ENCODE measurements around the gene COX10. TPM values are rescaled to one million over a fixed set of nuclear protein-coding genes. Genes with fewer than 3 reads are reported as not detected.

The COX10 gene
- polyA plus RNA-seq, 1 donor (not counting 4 experiments of a cell fraction or from before 2014, with no cell fraction given), result 14.3 TPM

DNA sequence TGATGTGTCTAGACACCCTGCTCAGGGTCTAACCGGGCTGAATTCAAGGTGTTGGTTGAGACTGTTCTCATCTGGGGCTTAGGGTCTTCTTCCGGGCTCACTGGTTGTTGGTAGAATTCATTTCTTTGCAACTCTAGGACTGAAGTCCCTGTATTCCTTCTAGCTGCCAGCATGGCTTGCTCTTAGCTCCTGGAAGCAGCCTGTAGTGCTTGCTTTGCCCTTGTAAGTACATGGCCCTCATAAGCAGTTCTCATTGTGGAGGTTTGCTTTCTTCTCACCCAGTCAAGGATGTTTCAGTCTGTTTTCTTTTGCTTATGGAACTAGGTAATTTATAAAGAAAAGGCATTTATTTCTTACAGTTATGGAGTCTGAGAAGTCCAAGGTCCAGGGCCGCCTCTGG lies 26.3 kb downstream of the COX10 start:
- H3K36me3 ChIP-seq (ENCODE audit: control insufficient read depth in 2 of 2, extremely low read depth in 1 of 2, insufficient read depth in 2 of 2, low read length in 2 of 2), result no peaks in the 10 kb centered on the region
- no peak overlapping the region for H3K9ac ChIP-seq (ENCODE audit: control insufficient read depth, extremely low read depth, insufficient read depth, low read length)
- no peaks in the 10 kb centered on the region for H3K4me1 ChIP-seq (ENCODE audit: control insufficient read depth, extremely low read depth, insufficient read depth, low read length)
- H3K9me3 ChIP-seq (ENCODE audit: control insufficient read depth, low read depth, low read length), result no peaks in the 10 kb centered on the region
- H3K27ac ChIP-seq (ENCODE audit: control insufficient read depth, insufficient read depth, low read length), result no peak overlapping the region
- H3K4me2 ChIP-seq (ENCODE audit: control insufficient read depth, extremely low read depth, insufficient read depth, low read depth, low read length), result no peak overlapping the region
- H2AFZ ChIP-seq (ENCODE audit: control insufficient read depth, low read length), result no peak overlapping the region
- DNase-seq (ENCODE audit: low read depth, low spot score) (no peak), FAIRE-seq (no peak)
- H4K20me1 ChIP-seq (ENCODE audit: control insufficient read depth, extremely low read depth, insufficient read depth, low read length), result no peaks in the 10 kb centered on the region
- TF ChIP-seq, protein P1, sequence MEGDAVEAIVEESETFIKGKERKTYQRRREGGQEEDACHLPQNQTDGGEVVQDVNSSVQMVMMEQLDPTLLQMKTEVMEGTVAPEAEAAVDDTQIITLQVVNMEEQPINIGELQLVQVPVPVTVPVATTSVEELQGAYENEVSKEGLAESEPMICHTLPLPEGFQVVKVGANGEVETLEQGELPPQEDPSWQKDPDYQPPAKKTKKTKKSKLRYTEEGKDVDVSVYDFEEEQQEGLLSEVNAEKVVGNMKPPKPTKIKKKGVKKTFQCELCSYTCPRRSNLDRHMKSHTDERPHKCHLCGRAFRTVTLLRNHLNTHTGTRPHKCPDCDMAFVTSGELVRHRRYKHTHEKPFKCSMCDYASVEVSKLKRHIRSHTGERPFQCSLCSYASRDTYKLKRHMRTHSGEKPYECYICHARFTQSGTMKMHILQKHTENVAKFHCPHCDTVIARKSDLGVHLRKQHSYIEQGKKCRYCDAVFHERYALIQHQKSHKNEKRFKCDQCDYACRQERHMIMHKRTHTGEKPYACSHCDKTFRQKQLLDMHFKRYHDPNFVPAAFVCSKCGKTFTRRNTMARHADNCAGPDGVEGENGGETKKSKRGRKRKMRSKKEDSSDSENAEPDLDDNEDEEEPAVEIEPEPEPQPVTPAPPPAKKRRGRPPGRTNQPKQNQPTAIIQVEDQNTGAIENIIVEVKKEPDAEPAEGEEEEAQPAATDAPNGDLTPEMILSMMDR (optimal IDR thresholded peaks at IDR 0.05 in 1 of 3, IDR thresholded peaks at IDR 0.05 in 1 of 3, conservative IDR thresholded peaks at IDR 0.05 in 1 of 3; ENCODE audit: extremely low read depth in 1 of 3, insufficient read depth in 2 of 3, low read length in 3 of 3), result no peak
- no peak for TF ChIP-seq EZH2 (IDR thresholded peaks at IDR 0.05; ENCODE audit: low read length)
- H3K79me2 ChIP-seq (ENCODE audit: control insufficient read depth, insufficient read depth, low read length), result peaks cover 10% of the 10 kb centered on the region
- H3K27me3 ChIP-seq (ENCODE audit: control insufficient read depth, extremely low read depth, insufficient read depth, low read length), result no peaks in the 10 kb centered on the region
- no peaks in the 10 kb centered on the region for H3K9me1 ChIP-seq (ENCODE audit: control insufficient read depth, extremely low read depth, insufficient read depth, low read length)
- dilution Hi-C loops (cut with MboI; ENCODE audit: extremely low pct_ligation_motif_present, low sequenced_read_pairs), result no loop called here
- no peak overlapping the region for H3K4me3 ChIP-seq (ENCODE audit: control insufficient read depth in 2 of 3, extremely low read depth in 1 of 3, insufficient read depth in 2 of 3, low read depth in 1 of 3, low read length in 3 of 3)

DNA sequence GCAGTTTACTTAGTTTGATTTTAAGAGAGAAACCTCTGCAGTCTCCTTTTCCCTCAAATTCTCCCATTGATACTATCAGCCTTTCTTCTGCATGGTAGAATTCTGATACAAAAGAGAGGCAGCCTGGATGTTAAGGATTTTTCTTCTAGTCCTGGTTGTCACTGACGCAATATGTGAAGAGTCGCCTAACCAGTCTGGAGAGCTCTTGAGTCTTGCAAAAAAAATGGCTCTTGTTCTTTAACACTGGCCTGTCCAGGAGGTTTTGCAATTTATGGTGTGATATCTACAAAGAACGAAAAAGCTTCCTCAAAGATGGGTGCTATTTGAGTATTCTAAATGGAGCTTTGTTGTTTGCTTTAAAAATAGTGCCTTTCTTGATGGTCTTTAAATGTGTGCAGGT lies 28.9 kb downstream of the COX10 start:
- TF ChIP-seq, protein P1 (optimal IDR thresholded peaks at IDR 0.05 in 1 of 3, IDR thresholded peaks at IDR 0.05 in 1 of 3, conservative IDR thresholded peaks at IDR 0.05 in 1 of 3; ENCODE audit: extremely low read depth in 1 of 3, insufficient read depth in 2 of 3, low read length in 3 of 3), result no peak
- no peak for TF ChIP-seq EZH2 (IDR thresholded peaks at IDR 0.05; ENCODE audit: low read length)
- Histone ChIP-seq H2AFZ (ENCODE audit: control insufficient read depth, low read length) (no peak overlapping the region), H3K9ac (ENCODE audit: control insufficient read depth, extremely low read depth, insufficient read depth, low read length) (no peak overlapping the region), H3K79me2 (ENCODE audit: control insufficient read depth, insufficient read depth, low read length) (peaks cover 10% of the 10 kb centered on the region), H3K4me2 (ENCODE audit: control insufficient read depth, extremely low read depth, insufficient read depth, low read depth, low read length) (peak overlapping the region; percentile 6), H3K36me3 (ENCODE audit: control insufficient read depth in 2 of 2, extremely low read depth in 1 of 2, insufficient read depth in 2 of 2, low read length in 2 of 2) (no peaks in the 10 kb centered on the region), H4K20me1 (ENCODE audit: control insufficient read depth, extremely low read depth, insufficient read depth, low read length) (no peaks in the 10 kb centered on the region), H3K4me3 (ENCODE audit: control insufficient read depth in 2 of 3, extremely low read depth in 1 of 3, insufficient read depth in 2 of 3, low read depth in 1 of 3, low read length in 3 of 3) (no peak overlapping the region), H3K27me3 (ENCODE audit: control insufficient read depth, extremely low read depth, insufficient read depth, low read length) (no peaks in the 10 kb centered on the region), H3K9me3 (ENCODE audit: control insufficient read depth, low read depth, low read length) (no peaks in the 10 kb centered on the region), H3K27ac (ENCODE audit: control insufficient read depth, insufficient read depth, low read length) (no peak overlapping the region), H3K9me1 (ENCODE audit: control insufficient read depth, extremely low read depth, insufficient read depth, low read length) (no peaks in the 10 kb centered on the region), H3K4me1 (ENCODE audit: control insufficient read depth, extremely low read depth, insufficient read depth, low read length) (no peaks in the 10 kb centered on the region)
- dilution Hi-C loops (cut with MboI; ENCODE audit: extremely low pct_ligation_motif_present, low sequenced_read_pairs), result no loop called here
- FAIRE-seq (no peak), DNase-seq (ENCODE audit: low read depth, low spot score) (no peak)

Data from keratinocyte (primary cell).